Lung (tissue), 12 donors: ENCODE data around the gene FBXL17. TPM values are rescaled to one million over a fixed set of nuclear protein-coding genes. Genes with fewer than 3 reads are reported as not detected.

Experiments used
- ATAC-seq: fragments of 200-7000 bp; cut with Tn5 transposase; one replicate; pipeline ENCODE4 v1.9.1; 2020; ENCODE audit warnings: moderate number of reproducible peaks; ENCODE audit not compliant: insufficient read depth, low FRiP score
- DNase-seq, 3 donors: peaks; one replicate each; pipeline ENCODE4 v3.0.0-alpha.2; 2013 to 2017
- H3K27ac ChIP-seq, 2 donors: one replicate each; pipeline ENCODE4 v1.5.1; 2013; ENCODE audit warnings: mild to moderate bottlenecking in 2 of 2, moderate library complexity in 2 of 2, control low read depth in 1 of 2, inconsistent platforms in 1 of 2, low read depth in 1 of 2, low read length in 1 of 2
- H3K27me3 ChIP-seq, 3 donors: one replicate each; pipeline ENCODE4 v1.5.1; 2013; ENCODE audit warnings: low read length in 2 of 3; ENCODE audit not compliant: control insufficient read depth in 3 of 3, insufficient read depth in 3 of 3
- H3K36me3 ChIP-seq, 4 donors: one replicate each; pipeline ENCODE4 v1.5.1; 2013; ENCODE audit warnings: low read length in 4 of 4, mild to moderate bottlenecking in 1 of 4, moderate library complexity in 1 of 4; ENCODE audit not compliant: control insufficient read depth in 4 of 4, insufficient read depth in 4 of 4
- H3K4me1 ChIP-seq, 5 donors: one replicate each; pipeline ENCODE4 v1.5.1; 2013; ENCODE audit warnings: low read length in 5 of 5, mild to moderate bottlenecking in 2 of 5, moderate library complexity in 1 of 5; ENCODE audit not compliant: control insufficient read depth in 5 of 5, insufficient read depth in 5 of 5
- H3K4me3 ChIP-seq: one replicate; pipeline ENCODE4 v1.5.1; 2013; ENCODE audit warnings: mild to moderate bottlenecking, control low read depth, moderate library complexity
- H3K9ac ChIP-seq, 2 donors: one replicate each; pipeline ENCODE4 v1.5.1; 2013; ENCODE audit warnings: low read length in 2 of 2, control low read depth in 1 of 2; ENCODE audit not compliant: insufficient read depth in 1 of 2
- H3K9me3 ChIP-seq, 4 donors: one replicate each; pipeline ENCODE4 v1.5.1; 2013; ENCODE audit warnings: low read length in 3 of 4, mild to moderate bottlenecking in 1 of 4, moderate library complexity in 1 of 4; ENCODE audit not compliant: control insufficient read depth in 4 of 4, insufficient read depth in 3 of 4
- WGBS, 2 donors: extraction: QIAGEN DNeasy Blood & Tissue Kit; methylation state at CpG; one replicate each; pipeline ENCODE4 v1.1.7; 2013; 5-methylcytosine and 5-hydroxymethylcytosine counted together
- polyA plus RNA-seq, 2 donors: library from polyadenylated mRNA; stranded (reverse); fragments of 200-250 nt; gene quantifications; one replicate each; pipeline ENCODE4 v1.2.1, GENCODE V29; 2013
- total RNA-seq, 2 donors: library from RNA; depleted of rRNA in 1 of 2; stranded (reverse); fragments of >200 nt in 1 of 2; gene quantifications; one replicate each; pipeline ENCODE4 v1.2.1, GENCODE V29; 2014 to 2021
- TF ChIP-seq, protein P1 (sequence below): IDR thresholded peaks from 2 replicates; pipeline ENCODE4 v1.5.1; 2012; ENCODE audit warnings: mild to moderate bottlenecking; ENCODE audit errors: control extremely low read depth, extremely low read depth
- donor health status: control.
- donor health status: control.
- donor health status: Bipolar disorder and iron deficiency.
- donor health status: healthy.
- donor health status: DM: yes; HTN: yes; CAD: no.

FBXL17 gene
- total and polyA plus RNA-seq, 4 donors: 4.0 to 23.9 (median 13.6) TPM

DNA sequence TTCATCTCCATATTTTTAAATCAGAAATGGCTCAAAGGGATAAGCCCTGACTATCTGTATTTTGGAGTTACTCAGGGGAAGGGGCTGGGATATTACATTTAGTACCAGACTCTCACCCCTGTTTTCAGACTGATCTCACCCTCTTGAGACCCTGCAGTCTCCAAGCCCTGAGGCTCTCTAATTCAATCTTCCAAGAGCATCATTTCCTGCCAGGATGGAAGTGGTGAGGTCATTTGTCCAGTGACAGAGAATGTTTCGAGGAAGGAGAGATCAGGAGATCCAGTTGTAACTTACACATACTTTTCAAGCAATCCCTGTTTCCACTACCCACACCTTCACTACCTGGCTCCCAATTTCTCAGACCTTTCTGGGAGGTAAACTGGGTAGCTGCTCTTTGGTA, 415.7 kb downstream of the FBXL17 start:
- DNase-seq (no peak), ATAC-seq (no peak)
- no peaks in the 10 kb centered on the region for H3K27me3 ChIP-seq
- TF ChIP-seq, protein P1, sequence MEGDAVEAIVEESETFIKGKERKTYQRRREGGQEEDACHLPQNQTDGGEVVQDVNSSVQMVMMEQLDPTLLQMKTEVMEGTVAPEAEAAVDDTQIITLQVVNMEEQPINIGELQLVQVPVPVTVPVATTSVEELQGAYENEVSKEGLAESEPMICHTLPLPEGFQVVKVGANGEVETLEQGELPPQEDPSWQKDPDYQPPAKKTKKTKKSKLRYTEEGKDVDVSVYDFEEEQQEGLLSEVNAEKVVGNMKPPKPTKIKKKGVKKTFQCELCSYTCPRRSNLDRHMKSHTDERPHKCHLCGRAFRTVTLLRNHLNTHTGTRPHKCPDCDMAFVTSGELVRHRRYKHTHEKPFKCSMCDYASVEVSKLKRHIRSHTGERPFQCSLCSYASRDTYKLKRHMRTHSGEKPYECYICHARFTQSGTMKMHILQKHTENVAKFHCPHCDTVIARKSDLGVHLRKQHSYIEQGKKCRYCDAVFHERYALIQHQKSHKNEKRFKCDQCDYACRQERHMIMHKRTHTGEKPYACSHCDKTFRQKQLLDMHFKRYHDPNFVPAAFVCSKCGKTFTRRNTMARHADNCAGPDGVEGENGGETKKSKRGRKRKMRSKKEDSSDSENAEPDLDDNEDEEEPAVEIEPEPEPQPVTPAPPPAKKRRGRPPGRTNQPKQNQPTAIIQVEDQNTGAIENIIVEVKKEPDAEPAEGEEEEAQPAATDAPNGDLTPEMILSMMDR: no peak
- peaks cover 0 to 2% (median 0%) of the 10 kb centered on the region in 4 donors for H3K9me3 ChIP-seq
- no peak overlapping the region for H3K4me3 ChIP-seq
- peaks cover 0 to 1% (median 0%) of the 10 kb centered on the region in 4 donors for H3K36me3 ChIP-seq
- no peak overlapping the region for H3K27ac ChIP-seq
- WGBS, 2 donors: 88 to 96% methylated on average over 1 of the region's 1 CpG
- H3K9ac ChIP-seq: no peak overlapping the region
- peaks cover 0 to 3% (median 0%) of the 10 kb centered on the region in 5 donors for H3K4me1 ChIP-seq

DNA sequence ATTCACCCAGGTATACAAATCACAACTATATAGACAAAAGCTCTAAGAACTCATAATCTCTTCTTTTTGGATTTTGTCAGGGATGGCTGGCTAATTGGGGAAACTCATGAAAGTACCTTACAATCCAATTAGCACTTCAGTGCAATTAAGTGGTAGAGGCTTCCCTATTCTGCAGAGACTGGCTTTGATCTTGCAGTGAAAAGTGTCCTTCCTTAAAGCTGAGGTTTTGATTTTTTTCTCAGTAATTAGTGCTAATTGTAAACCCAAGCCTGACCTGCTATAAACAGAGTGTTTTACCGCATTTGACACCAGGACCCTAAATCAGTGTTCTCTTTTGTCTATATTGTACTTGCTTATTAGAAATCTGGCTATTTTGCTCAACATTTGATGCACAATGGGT, 417.2 kb downstream of the FBXL17 start:
- no peak overlapping the region for H3K4me3 ChIP-seq
- no peaks in the 10 kb centered on the region for H3K27me3 ChIP-seq
- 93 to 100% methylated on average over 1 of the region's 1 CpG for WGBS, 2 donors
- H3K27ac ChIP-seq: no peak overlapping the region
- no peak for ATAC-seq
- peaks cover 0 to 3% (median 0%) of the 10 kb centered on the region in 5 donors for H3K4me1 ChIP-seq
- H3K9ac ChIP-seq: no peak overlapping the region
- TF ChIP-seq, protein P1: no peak
- no peaks in the 10 kb centered on the region for H3K9me3 ChIP-seq
- no peaks in the 10 kb centered on the region for H3K36me3 ChIP-seq
- DNase-seq: no peak

DNA sequence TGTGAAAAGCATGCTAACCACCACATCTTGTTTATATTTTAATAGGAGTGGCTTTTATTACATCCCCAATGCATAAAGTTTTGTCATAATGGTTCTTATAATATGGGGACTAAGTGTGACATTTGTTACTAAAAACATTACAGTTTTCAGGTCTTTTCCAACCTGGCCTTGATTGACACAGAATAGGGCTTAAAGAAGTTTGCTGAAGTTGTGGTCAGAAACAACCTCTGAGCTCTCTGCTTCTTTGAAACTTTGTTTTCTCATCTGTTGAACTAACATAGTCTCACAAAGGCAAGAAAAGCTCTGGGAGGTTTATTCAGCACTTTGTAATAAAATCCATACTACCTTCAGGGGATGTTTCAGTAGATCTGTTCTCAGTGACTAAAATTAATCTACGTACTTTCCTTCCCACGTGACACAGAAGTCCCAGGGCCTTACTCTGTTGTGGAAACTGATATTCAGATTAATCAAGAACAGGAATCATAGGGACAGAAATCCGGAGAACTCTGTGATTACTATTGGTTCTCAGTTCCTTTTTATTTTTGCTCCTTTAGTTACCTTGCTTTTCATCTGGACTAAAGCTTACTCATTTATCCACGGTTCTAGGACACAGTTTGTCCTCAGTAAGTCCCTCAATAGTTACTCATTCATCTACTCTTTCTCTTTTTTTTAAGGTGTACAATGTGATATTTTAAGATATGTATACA, 422.2 kb downstream of the FBXL17 start:
- ATAC-seq: no peak
- DNase-seq: no peak
- Histone ChIP-seq H3K27ac (no peak overlapping the region), H3K4me1 (no peaks in the 10 kb centered on the region), H3K9me3 (no peaks in the 10 kb centered on the region), H3K4me3 (no peak overlapping the region), H3K36me3 (no peaks in the 10 kb centered on the region), H3K27me3 (no peaks in the 10 kb centered on the region), H3K9ac (no peak overlapping the region)
- TF ChIP-seq, protein P1: no peak
- WGBS, 2 donors: 90 to 93% methylated on average over 4 of the region's 4 CpGs

DNA sequence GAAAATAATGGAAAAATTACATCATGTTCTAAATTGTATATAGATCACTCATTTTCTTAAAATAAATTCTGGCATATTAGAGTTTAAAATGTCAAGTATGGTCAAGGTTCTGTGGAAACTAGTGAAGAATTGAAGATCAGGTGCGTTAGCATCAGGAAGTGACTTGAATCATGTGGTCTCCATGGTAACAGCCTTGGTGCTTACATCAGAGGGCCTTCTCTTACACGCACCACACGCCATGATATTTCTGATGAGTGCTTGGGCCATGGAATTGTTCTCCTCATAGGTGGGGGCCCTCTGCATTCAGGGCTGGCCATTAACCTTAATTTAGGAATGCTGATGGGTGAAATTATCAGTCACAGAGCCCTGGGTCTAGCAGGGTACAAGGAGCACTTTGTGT, 423.0 kb downstream of the FBXL17 start:
- ATAC-seq (no peak), DNase-seq (no peak)
- Histone ChIP-seq H3K4me3 (no peak overlapping the region), H3K27me3 (no peaks in the 10 kb centered on the region), H3K9ac (no peak overlapping the region), H3K27ac (no peak overlapping the region), H3K36me3 (no peaks in the 10 kb centered on the region), H3K4me1 (no peaks in the 10 kb centered on the region), H3K9me3 (no peaks in the 10 kb centered on the region)
- TF ChIP-seq, protein P1: no peak
- 94 to 96% methylated on average over 3 of the region's 3 CpGs for WGBS, 2 donors
